WTC11 (cell line): ENCODE results near the gene ARPC2. TPM values are rescaled to one million over a fixed set of nuclear protein-coding genes. Genes with fewer than 3 reads are reported as not detected.

Experiments used
- ATAC-seq: fragments of 200-7000 bp; cut with Tn5 transposase; 2 replicates; pipeline ENCODE4 v1.10.0; 2021; ENCODE audit warnings: mild to moderate bottlenecking, moderate library complexity
- CTCF ChIA-PET: fragments of 300-600 bp; sonication (Branson Sonifier 250); formaldehyde crosslinking; loops from one replicate; lab custom pipeline; 2021; ENCODE audit warnings: antibody characterized with exemption; lab: Charles Lee
- POLR2A ChIA-PET: fragments of 350-600 bp; sonication (Branson Sonifier 250); formaldehyde crosslinking; loops from one replicate; lab custom pipeline; 2021; ENCODE audit warnings: antibody characterized with exemption; lab: Charles Lee
- DNase-seq: peaks from one replicate; pipeline ENCODE4 v3.0.0; 2021; ENCODE audit warnings: low spot score
- H3K27ac Mint-ChIP-seq: 2 replicates; pipeline ENCODE4 v1.8.0; 2021; ENCODE audit warnings: mixed read lengths
- H3K27me3 Mint-ChIP-seq: 2 replicates; pipeline ENCODE4 v1.8.0; 2021; ENCODE audit warnings: low read depth, mild to moderate bottlenecking, moderate library complexity, mixed read lengths
- H3K36me3 Mint-ChIP-seq: 2 replicates; pipeline ENCODE4 v1.8.0; 2021; ENCODE audit warnings: mixed read lengths
- H3K4me1 Mint-ChIP-seq: 2 replicates; pipeline ENCODE4 v1.8.0; 2022; ENCODE audit warnings: mixed read lengths
- H3K4me3 Mint-ChIP-seq: 2 replicates; pipeline ENCODE4 v1.8.0; 2021; ENCODE audit warnings: mild to moderate bottlenecking, moderate library complexity, mixed read lengths
- H3K9me3 Mint-ChIP-seq: 2 replicates; pipeline ENCODE4 v1.8.0; 2021; ENCODE audit warnings: mixed read lengths
- ATF1 ChIP-seq: sonication (generic); formaldehyde crosslinking; IDR thresholded peaks from 2 replicates; pipeline ENCODE4 v1.8.1; 2023; ENCODE audit warnings: mild to moderate bottlenecking, moderate library complexity, missing genetic modification reagents
- ELF4 ChIP-seq: sonication (generic); formaldehyde crosslinking; IDR thresholded peaks from 2 replicates; pipeline ENCODE4 v1.8.1; 2022; ENCODE audit warnings: low read depth, mild to moderate bottlenecking, moderate library complexity, missing genetic modification reagents
- FOXK1 ChIP-seq: sonication (generic); formaldehyde crosslinking; IDR thresholded peaks from 2 replicates; pipeline ENCODE4 v1.8.0; 2022; ENCODE audit warnings: mild to moderate bottlenecking, moderate library complexity, missing genetic modification reagents
- HMGA2 ChIP-seq: fragments of 250-450 bp; sonication (Bioruptor Pico); IDR thresholded peaks from 2 replicates; pipeline ENCODE4 v1.4.0; 2021; ENCODE audit warnings: mild to moderate bottlenecking, moderate library complexity
- JAZF1 ChIP-seq: fragments of 250-450 bp; sonication (Bioruptor Pico); IDR thresholded peaks from 2 replicates; pipeline ENCODE4 v1.9.0; 2021; ENCODE audit warnings: moderate library complexity, mild to moderate bottlenecking, inconsistent platforms
- MXD4 ChIP-seq: fragments of 250-450 bp; sonication (Bioruptor Pico); IDR thresholded peaks from 2 replicates; pipeline ENCODE4 v1.8.0; 2021; ENCODE audit warnings: mild to moderate bottlenecking, moderate library complexity, borderline replicate concordance
- NFATC4 ChIP-seq: fragments of 250-450 bp; sonication (Bioruptor Pico); IDR thresholded peaks from 2 replicates; pipeline ENCODE4 v1.9.0; 2021; ENCODE audit warnings: mild to moderate bottlenecking
- NR2C2 ChIP-seq: sonication (generic); formaldehyde crosslinking; IDR thresholded peaks from 2 replicates; pipeline ENCODE4 v1.8.0; 2022; ENCODE audit warnings: mild to moderate bottlenecking, missing genetic modification reagents
- RELA ChIP-seq: sonication (generic); formaldehyde crosslinking; IDR thresholded peaks from 2 replicates; pipeline ENCODE4 v1.8.1; 2022; ENCODE audit warnings: missing genetic modification reagents, mild to moderate bottlenecking, borderline replicate concordance
- SMAD3 ChIP-seq: sonication (generic); formaldehyde crosslinking; IDR thresholded peaks from 2 replicates; pipeline ENCODE4 v1.8.0; 2022; ENCODE audit warnings: missing genetic modification reagents, mild to moderate bottlenecking, borderline replicate concordance
- SMAD4 ChIP-seq: sonication (generic); formaldehyde crosslinking; IDR thresholded peaks from 2 replicates; pipeline ENCODE4 v1.8.0; 2022; ENCODE audit warnings: mild to moderate bottlenecking, missing genetic modification reagents
- SP1 ChIP-seq: sonication (generic); formaldehyde crosslinking; conservative IDR thresholded peaks from 2 replicates; pipeline ENCODE4 v1.8.1; 2022; ENCODE audit warnings: missing genetic modification reagents
- TCF7 ChIP-seq: sonication (generic); formaldehyde crosslinking; IDR thresholded peaks from 2 replicates; pipeline ENCODE4 v1.8.0; 2022; ENCODE audit warnings: mild to moderate bottlenecking, low read depth, missing genetic modification reagents, moderate library complexity
- TEAD1 ChIP-seq: sonication (generic); formaldehyde crosslinking; IDR thresholded peaks from 2 replicates; pipeline ENCODE4 v1.8.0; 2022; ENCODE audit warnings: mild to moderate bottlenecking, missing genetic modification reagents
- ZNF138 ChIP-seq: sonication (generic); formaldehyde crosslinking; conservative IDR thresholded peaks from 2 replicates; pipeline ENCODE4 v1.8.1; 2022; ENCODE audit warnings: mild to moderate bottlenecking, moderate library complexity, missing genetic modification reagents
- ZNF232 ChIP-seq: sonication (generic); formaldehyde crosslinking; IDR thresholded peaks from 2 replicates; pipeline ENCODE4 v1.8.0; 2022; ENCODE audit warnings: mild to moderate bottlenecking, missing genetic modification reagents
- ZNF396 ChIP-seq: fragments of 250-450 bp; sonication (Bioruptor Pico); IDR thresholded peaks from 2 replicates; pipeline ENCODE4 v1.8.0; 2021; ENCODE audit warnings: mild to moderate bottlenecking, moderate library complexity, borderline replicate concordance
- ZNF671 ChIP-seq: fragments of 250-450 bp; sonication (Bioruptor Pico); IDR thresholded peaks from 2 replicates; pipeline ENCODE4 v1.8.0; 2021; ENCODE audit warnings: mild to moderate bottlenecking
- total RNA-seq: library from RNA; stranded (reverse); gene quantifications from 3 replicates; pipeline ENCODE4 v1.2.3, GENCODE V29; 2021
- TF ChIP-seq, protein P1 (sequence below): sonication (generic); formaldehyde crosslinking; IDR thresholded peaks from 2 replicates; pipeline ENCODE4 v1.8.0; 2022; ENCODE audit warnings: mild to moderate bottlenecking, missing genetic modification reagents
- TF ChIP-seq, protein P2 (sequence below): sonication (generic); formaldehyde crosslinking; IDR thresholded peaks from 2 replicates; pipeline ENCODE4 v1.8.0; 2023; ENCODE audit warnings: missing genetic modification reagents
- TF ChIP-seq, protein P3 (sequence below): sonication (generic); formaldehyde crosslinking; conservative IDR thresholded peaks from 2 replicates; pipeline ENCODE4 v1.8.1; 2022; ENCODE audit warnings: mild to moderate bottlenecking, missing genetic modification reagents
- TF ChIP-seq, protein P4 (sequence below): sonication (generic); formaldehyde crosslinking; IDR thresholded peaks from 2 replicates; pipeline ENCODE4 v1.8.0; 2022; ENCODE audit warnings: mild to moderate bottlenecking, missing genetic modification reagents
- TF ChIP-seq, protein P5 (sequence below): sonication (generic); formaldehyde crosslinking; conservative IDR thresholded peaks from 2 replicates; pipeline ENCODE4 v1.8.1; 2023; ENCODE audit warnings: mild to moderate bottlenecking, low read depth, missing genetic modification reagents, moderate library complexity
- TF ChIP-seq, protein P6 (sequence below): fragments of 250-450 bp; sonication (Bioruptor Pico); IDR thresholded peaks from 2 replicates; pipeline ENCODE4 v1.8.0; 2021; ENCODE audit warnings: mild to moderate bottlenecking

ARPC2 gene
- total RNA-seq, 1 experiment from 2014 or later, result 184 TPM

DNA sequence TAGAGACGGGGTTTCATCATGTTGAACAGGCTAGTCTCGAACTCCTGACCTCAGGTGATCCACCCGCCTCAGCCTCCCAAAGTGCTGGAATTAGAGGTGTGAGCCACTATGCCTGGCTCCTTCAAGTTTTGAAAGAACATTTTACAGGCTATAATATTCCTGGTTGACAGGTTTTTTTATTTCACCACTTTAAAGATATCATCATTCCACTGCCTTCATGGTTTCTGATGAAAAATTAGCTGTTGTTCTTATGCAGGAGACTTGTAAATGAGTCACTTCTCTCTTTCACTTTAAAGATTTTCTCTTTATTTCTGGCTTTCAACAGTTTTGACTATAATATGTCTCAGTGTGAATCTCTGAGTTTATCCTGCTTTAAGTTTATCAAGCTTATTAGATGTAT, 7.9 kb upstream of the ARPC2 start (continued):
- TF ChIP-seq, protein P1, sequence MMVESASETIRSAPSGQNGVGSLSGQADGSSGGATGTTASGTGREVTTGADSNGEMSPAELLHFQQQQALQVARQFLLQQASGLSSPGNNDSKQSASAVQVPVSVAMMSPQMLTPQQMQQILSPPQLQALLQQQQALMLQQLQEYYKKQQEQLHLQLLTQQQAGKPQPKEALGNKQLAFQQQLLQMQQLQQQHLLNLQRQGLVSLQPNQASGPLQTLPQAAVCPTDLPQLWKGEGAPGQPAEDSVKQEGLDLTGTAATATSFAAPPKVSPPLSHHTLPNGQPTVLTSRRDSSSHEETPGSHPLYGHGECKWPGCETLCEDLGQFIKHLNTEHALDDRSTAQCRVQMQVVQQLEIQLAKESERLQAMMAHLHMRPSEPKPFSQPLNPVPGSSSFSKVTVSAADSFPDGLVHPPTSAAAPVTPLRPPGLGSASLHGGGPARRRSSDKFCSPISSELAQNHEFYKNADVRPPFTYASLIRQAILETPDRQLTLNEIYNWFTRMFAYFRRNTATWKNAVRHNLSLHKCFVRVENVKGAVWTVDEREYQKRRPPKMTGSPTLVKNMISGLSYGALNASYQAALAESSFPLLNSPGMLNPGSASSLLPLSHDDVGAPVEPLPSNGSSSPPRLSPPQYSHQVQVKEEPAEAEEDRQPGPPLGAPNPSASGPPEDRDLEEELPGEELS (CRISPR knock-in tag), result no peak
- TF ChIP-seq NFATC4 (no peak), ZNF671 (CRISPR knock-in tag) (no peak), ZNF138 (CRISPR knock-in tag) (no peak), RELA (CRISPR knock-in tag) (no peak), SMAD3 (CRISPR knock-in tag) (no peak), SMAD4 (CRISPR knock-in tag) (no peak), FOXK1 (CRISPR knock-in tag) (no peak)
- TF ChIP-seq, protein P2, sequence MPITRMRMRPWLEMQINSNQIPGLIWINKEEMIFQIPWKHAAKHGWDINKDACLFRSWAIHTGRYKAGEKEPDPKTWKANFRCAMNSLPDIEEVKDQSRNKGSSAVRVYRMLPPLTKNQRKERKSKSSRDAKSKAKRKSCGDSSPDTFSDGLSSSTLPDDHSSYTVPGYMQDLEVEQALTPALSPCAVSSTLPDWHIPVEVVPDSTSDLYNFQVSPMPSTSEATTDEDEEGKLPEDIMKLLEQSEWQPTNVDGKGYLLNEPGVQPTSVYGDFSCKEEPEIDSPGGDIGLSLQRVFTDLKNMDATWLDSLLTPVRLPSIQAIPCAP, result no peak
- TF ChIP-seq, protein P3, sequence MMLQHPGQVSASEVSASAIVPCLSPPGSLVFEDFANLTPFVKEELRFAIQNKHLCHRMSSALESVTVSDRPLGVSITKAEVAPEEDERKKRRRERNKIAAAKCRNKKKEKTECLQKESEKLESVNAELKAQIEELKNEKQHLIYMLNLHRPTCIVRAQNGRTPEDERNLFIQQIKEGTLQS (CRISPR knock-in tag), result no peak
- TF ChIP-seq, protein P4, sequence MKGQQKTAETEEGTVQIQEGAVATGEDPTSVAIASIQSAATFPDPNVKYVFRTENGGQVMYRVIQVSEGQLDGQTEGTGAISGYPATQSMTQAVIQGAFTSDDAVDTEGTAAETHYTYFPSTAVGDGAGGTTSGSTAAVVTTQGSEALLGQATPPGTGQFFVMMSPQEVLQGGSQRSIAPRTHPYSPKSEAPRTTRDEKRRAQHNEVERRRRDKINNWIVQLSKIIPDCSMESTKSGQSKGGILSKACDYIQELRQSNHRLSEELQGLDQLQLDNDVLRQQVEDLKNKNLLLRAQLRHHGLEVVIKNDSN (CRISPR knock-in tag), result no peak

DNA sequence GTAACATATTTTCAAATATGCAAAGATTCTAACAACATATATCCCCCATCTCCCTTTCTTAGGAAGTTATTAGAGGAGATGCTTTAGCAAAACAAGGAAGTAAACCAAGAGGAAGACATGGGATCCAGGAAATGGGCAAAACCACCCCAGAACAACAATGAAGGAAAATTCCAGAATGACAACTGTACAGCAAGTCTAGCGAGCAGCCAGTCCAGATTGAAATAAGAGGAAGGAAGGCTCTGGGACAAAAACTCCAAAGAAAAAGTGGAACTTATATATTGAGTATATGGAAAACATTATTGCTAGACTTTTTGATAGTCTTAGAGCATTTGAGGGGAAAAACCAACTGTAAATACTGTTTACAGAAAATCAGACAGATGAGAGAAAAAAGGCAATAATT, 2.9 kb upstream of the ARPC2 start:
- POLR2A ChIA-PET, result no interaction called here
- CTCF ChIA-PET, result no interaction called here
- H3K4me1 Mint-ChIP-seq, result peaks cover 18% of the 10 kb centered on the region
- TF ChIP-seq, protein P4 (CRISPR knock-in tag), result no peak
- no peak for TF ChIP-seq ZNF232 (CRISPR knock-in tag)
- no peak for TF ChIP-seq ZNF138 (CRISPR knock-in tag)
- TF ChIP-seq ELF4 (CRISPR knock-in tag), result no peak
- no peak for TF ChIP-seq ATF1
- no peak for TF ChIP-seq MXD4
- TF ChIP-seq ZNF396 (CRISPR knock-in tag), result no peak
- no peak for TF ChIP-seq TCF7 (CRISPR knock-in tag)
- TF ChIP-seq SMAD4 (CRISPR knock-in tag), result no peak
- TF ChIP-seq, protein P5, sequence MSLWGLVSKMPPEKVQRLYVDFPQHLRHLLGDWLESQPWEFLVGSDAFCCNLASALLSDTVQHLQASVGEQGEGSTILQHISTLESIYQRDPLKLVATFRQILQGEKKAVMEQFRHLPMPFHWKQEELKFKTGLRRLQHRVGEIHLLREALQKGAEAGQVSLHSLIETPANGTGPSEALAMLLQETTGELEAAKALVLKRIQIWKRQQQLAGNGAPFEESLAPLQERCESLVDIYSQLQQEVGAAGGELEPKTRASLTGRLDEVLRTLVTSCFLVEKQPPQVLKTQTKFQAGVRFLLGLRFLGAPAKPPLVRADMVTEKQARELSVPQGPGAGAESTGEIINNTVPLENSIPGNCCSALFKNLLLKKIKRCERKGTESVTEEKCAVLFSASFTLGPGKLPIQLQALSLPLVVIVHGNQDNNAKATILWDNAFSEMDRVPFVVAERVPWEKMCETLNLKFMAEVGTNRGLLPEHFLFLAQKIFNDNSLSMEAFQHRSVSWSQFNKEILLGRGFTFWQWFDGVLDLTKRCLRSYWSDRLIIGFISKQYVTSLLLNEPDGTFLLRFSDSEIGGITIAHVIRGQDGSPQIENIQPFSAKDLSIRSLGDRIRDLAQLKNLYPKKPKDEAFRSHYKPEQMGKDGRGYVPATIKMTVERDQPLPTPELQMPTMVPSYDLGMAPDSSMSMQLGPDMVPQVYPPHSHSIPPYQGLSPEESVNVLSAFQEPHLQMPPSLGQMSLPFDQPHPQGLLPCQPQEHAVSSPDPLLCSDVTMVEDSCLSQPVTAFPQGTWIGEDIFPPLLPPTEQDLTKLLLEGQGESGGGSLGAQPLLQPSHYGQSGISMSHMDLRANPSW, result no peak
- no peak for TF ChIP-seq JAZF1 (CRISPR knock-in tag)
- TF ChIP-seq, protein P2, result no peak
- TF ChIP-seq NR2C2 (CRISPR knock-in tag), result no peak
- TF ChIP-seq, protein P6, sequence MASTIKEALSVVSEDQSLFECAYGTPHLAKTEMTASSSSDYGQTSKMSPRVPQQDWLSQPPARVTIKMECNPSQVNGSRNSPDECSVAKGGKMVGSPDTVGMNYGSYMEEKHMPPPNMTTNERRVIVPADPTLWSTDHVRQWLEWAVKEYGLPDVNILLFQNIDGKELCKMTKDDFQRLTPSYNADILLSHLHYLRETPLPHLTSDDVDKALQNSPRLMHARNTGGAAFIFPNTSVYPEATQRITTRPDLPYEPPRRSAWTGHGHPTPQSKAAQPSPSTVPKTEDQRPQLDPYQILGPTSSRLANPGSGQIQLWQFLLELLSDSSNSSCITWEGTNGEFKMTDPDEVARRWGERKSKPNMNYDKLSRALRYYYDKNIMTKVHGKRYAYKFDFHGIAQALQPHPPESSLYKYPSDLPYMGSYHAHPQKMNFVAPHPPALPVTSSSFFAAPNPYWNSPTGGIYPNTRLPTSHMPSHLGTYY, result no peak
- TF ChIP-seq TEAD1 (CRISPR knock-in tag), result no peak
- no peak for TF ChIP-seq HMGA2
- no peak for TF ChIP-seq SP1 (CRISPR knock-in tag)

More for the DNA sequence above, 2.9 kb upstream of the ARPC2 start:
- H3K36me3 Mint-ChIP-seq, result no peaks in the 10 kb centered on the region
- no peak overlapping the region for H3K27ac Mint-ChIP-seq
- DNase-seq, result no peak
- no peak overlapping the region for H3K4me3 Mint-ChIP-seq
- peaks cover 8% of the 10 kb centered on the region for H3K9me3 Mint-ChIP-seq
- ATAC-seq, result no peak
- peaks cover 10% of the 10 kb centered on the region for H3K27me3 Mint-ChIP-seq
